Astrocyte of the cerebellum (primary cell): ENCODE results near the gene PLEKHM3.
"Not testable (repeated sequence)": the region's sequence is repeated elsewhere in the genome, so short reads cannot be mapped to it uniquely, and the experiment has no call there.

ENCODE experiments used
- DNase-seq: peaks from one replicate; pipeline ENCODE4 v3.0.0-alpha.2; 2011; ENCODE audit warnings: low read depth
- H3K4me3 ChIP-seq: 2 replicates; pipeline ENCODE4 v1.5.1; 2011; ENCODE audit warnings: mild to moderate bottlenecking, low read depth, low read length, moderate library complexity
- in situ Hi-C: cut with HindIII; loops from 2 replicates; pipeline ENCODE4 v1.10.0; 2017; ENCODE audit warnings: low sequenced_read_pairs
- TF ChIP-seq, protein P1 (sequence below): IDR thresholded peaks from 2 replicates; pipeline ENCODE4 v1.5.1; 2012; ENCODE audit warnings: low read length, low read depth, moderate library complexity, mild to moderate bottlenecking; ENCODE audit errors: missing control alignments

The PLEKHM3 gene

DNA sequence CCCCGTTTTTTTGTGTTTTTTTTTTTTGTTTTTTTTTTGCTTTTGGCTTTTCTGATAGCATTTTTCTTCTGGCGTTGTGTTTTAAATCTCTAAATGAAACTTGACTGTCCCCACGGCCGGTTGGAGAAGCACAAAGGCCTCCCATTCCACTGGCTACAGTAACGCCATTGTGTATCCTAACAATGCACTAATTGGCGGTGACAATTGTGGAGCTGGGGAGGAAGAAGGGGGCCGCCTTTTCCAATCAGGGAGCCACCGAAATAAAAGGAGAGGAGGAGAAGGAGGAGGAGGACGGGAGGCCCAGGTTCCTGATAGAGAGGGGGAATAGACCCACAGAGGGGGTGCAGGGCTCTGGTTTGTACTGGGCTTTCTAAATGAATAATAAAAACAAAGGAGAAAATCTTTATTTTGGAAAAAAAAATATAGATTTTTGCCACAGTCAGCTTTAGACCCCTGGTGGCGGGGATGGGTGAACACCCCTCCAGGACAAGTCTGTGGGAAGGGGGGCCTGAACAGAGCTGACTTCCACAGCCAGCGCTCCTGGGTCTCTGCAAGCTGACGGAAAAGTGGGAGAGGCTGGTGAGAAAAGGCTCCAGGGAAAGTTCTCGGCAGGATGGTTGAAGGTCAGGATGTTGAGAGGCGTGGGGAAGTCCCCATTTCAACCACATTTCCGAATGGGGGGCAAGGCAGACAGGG, 212.0 kb downstream of the PLEKHM3 start:
- TF ChIP-seq, protein P1, sequence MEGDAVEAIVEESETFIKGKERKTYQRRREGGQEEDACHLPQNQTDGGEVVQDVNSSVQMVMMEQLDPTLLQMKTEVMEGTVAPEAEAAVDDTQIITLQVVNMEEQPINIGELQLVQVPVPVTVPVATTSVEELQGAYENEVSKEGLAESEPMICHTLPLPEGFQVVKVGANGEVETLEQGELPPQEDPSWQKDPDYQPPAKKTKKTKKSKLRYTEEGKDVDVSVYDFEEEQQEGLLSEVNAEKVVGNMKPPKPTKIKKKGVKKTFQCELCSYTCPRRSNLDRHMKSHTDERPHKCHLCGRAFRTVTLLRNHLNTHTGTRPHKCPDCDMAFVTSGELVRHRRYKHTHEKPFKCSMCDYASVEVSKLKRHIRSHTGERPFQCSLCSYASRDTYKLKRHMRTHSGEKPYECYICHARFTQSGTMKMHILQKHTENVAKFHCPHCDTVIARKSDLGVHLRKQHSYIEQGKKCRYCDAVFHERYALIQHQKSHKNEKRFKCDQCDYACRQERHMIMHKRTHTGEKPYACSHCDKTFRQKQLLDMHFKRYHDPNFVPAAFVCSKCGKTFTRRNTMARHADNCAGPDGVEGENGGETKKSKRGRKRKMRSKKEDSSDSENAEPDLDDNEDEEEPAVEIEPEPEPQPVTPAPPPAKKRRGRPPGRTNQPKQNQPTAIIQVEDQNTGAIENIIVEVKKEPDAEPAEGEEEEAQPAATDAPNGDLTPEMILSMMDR = peak; percentile 9
- DNase-seq = no peak
- H3K4me3 ChIP-seq = no peak overlapping the region
- in situ Hi-C loops = no loop called here

DNA sequence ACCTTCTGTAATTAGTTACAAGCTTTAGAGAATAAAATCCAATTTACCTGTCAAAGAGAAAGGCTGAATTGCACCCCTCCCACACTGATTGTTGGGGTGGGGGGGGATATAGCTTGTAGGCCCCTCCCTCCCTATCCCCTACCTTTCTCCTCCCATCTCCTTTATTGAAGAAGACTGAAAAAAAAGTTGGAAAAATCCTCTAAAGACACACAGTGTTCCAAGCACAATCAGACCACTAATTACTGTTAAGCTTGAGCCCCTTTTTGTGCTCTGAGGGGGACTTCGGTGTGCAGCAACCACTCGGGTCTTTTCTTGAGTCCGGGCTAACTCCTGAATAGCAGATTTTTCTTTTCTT, 212.6 kb downstream of the PLEKHM3 start:
- TF ChIP-seq, protein P1 = no peak
- in situ Hi-C loops = no loop called here
- H3K4me3 ChIP-seq = no peak overlapping the region
- no peak for DNase-seq

DNA sequence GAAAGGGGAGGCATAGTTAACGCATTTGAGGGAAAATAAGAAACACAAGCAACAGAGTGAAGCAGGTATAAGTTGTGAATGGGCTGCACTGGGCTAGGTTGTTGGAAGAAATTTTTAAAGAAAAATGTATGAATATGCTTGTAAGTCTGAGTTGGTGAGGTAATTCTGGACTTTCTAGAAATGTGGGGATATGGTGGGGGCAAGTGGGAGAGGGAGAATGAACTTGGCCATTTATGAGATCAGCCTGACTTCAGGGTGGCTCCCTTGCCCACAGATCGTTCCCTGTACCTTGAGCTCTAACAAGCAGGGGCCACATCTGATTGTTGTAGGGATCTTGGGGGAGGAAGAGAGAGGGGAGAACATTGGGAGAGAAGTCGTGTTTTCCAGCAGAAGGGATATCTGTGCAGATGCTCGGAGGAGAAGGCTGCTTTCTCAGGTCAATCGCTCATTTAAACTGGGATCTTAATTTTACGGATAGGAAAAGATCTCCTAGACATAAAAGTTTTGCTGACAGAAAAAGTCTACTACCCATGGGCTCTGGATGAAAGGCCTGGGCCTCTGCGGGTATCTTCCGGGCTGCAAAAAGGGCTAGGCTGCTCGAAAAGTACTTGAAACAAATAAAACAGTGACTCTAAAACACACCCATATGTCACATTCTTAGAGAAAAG, 213.1 kb downstream of the PLEKHM3 start:
- TF ChIP-seq, protein P1 = no peak
- H3K4me3 ChIP-seq = no peak overlapping the region
- in situ Hi-C loops = no loop called here
- no peak for DNase-seq

DNA sequence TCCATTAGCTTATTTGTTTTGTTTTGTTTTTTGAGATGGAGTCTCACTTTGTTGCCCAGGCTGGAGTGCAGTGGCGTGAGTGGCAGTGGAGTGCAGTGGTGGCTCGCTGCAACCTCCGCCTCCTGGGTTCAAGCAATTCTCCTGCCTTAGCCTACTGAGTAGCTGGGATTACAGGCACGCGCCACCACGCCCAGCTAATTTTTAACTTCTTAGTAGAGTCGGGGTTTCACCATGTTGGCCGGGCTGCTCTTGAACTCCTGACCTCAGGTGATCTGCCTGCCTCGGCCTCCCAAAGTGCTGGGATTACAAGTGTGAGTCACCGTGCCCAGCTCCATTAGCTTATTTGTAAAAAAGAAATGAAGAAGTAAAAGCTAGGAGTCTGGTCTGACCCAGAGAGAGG, 213.7 kb downstream of the PLEKHM3 start:
- DNase-seq, in situ Hi-C loops, H3K4me3 ChIP-seq: not testable (repeated sequence)

DNA sequence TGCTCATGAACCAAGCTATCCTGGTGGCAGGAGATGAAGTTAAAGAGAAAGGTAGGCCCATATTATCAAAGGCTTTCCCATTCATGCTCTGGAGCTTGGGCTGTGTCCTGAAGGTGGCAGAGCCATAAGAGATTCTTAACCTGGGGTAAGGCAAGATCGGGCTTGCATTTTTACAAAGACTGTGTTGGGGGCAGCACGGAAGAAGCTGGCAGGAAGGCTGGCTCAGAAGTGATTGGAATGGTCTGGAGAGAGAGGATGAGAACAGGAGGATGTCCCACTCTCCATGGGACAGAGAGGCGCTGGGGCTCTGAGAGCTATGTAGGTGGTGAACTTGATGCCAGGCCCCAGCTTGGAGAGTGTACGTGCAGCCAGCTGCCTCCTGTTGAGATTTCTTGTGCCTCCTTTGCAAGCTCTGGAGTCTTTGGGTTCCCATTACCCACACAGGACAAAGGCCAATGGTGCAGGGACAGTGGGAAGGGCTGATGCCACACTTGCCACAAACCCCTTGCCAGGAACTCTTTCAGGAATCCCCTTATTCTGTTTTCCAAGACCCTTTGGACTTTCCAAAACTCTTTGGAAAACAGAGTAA, 215.0 kb downstream of the PLEKHM3 start:
- H3K4me3 ChIP-seq = no peak overlapping the region
- DNase-seq = no peak
- in situ Hi-C loops = no loop called here
- TF ChIP-seq, protein P1 = no peak

DNA sequence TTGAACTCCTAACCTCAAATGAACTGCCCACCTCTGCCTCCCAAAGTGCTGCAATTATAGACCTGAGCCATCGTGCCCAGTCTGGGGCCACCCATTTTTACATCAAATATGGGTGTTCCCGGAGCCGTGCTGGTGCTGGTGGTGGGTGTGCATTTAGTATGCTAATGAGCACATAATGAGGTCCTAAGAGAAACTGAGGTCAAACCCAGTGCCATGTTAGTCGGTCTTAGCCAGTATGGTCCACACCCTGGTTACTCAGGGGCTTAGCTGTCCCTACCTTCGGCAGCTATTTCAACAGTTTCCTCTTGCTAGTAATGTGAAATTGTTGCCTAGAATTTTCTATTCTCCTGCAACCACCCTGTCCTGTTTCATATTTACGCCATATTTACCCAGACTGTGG, 217.2 kb downstream of the PLEKHM3 start:
- TF ChIP-seq, protein P1 = no peak
- in situ Hi-C loops = no loop called here
- DNase-seq = no peak
- H3K4me3 ChIP-seq = no peak overlapping the region

DNA sequence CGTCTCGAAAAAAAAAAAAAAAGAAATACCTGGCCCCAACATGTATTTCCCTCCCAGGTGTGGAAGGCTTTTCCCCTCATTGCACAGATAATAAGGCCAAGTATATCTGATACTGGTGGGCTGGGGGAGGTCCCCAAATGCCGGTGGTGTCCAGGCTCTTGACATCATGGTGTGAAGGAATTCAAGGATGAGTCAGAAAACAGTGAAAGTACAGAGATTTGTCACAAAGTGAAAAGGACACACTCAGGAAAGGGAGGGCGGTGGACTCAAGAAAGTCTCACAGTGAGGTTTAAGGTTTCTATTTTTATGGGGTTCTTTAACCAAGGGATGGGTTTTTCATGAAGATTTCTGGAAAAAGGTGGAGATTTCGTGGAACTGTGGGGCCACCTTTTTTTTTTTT, 217.8 kb downstream of the PLEKHM3 start:
- H3K4me3 ChIP-seq = no peak overlapping the region
- no peak for DNase-seq
- in situ Hi-C loops = no loop called here
- TF ChIP-seq, protein P1 = no peak
